Activated CD8-positive, alpha-beta T cell treated with anti-CD3 and anti-CD28 coated beads for 36 hours (primary cell): ENCODE data around the gene ZNF362. TPM values are rescaled to one million over a fixed set of nuclear protein-coding genes. Genes with fewer than 3 reads are reported as not detected.
A peak's percentile ranks its signal among the peaks of the same experiment; 100 is the strongest.

ENCODE experiments used
- ATAC-seq: fragments of 200-7000 bp; cut with Tn5 transposase; one replicate; pipeline ENCODE4 v1.10.0; 2021; ENCODE audit warnings: mild to moderate bottlenecking, moderate library complexity
- CTCF ChIA-PET: fragments of 350-600 bp; sonication (Branson Sonifier 250); formaldehyde crosslinking; loops from one replicate; lab custom pipeline; 2021; ENCODE audit warnings: antibody characterized with exemption; lab: Charles Lee
- POLR2A ChIA-PET: fragments of 350-600 bp; sonication (Branson Sonifier 250); formaldehyde crosslinking; loops from one replicate; lab custom pipeline; 2021; ENCODE audit warnings: antibody characterized with exemption; lab: Charles Lee
- DNase-seq: peaks from one replicate; pipeline ENCODE4 v3.0.0-alpha.2; 2020
- H3K27ac Mint-ChIP-seq: one replicate; pipeline ENCODE4 v1.8.0; 2021; ENCODE audit warnings: mild to moderate bottlenecking, mixed read lengths
- H3K27me3 Mint-ChIP-seq: one replicate; pipeline ENCODE4 v1.8.0; 2021; ENCODE audit warnings: mixed read lengths
- H3K36me3 Mint-ChIP-seq: one replicate; pipeline ENCODE4 v1.8.0; 2021; ENCODE audit warnings: low read depth, mixed read lengths
- H3K4me1 Mint-ChIP-seq: one replicate; pipeline ENCODE4 v1.8.0; 2021; ENCODE audit warnings: low read depth, mixed read lengths
- H3K4me3 Mint-ChIP-seq: one replicate; pipeline ENCODE4 v1.8.0; 2021; ENCODE audit warnings: mild to moderate bottlenecking, moderate library complexity, mixed read lengths
- H3K9me3 Mint-ChIP-seq: one replicate; pipeline ENCODE4 v1.8.0; 2021; ENCODE audit warnings: mixed read lengths
- intact Hi-C: fragments of 100-400 bp; cut with micrococcal nuclease; formaldehyde crosslinking; loops from one replicate; pipeline ENCODE4 v1.10.0; 2022
- total RNA-seq, 2 experiments: library from RNA; stranded (reverse); gene quantifications; one replicate each; pipeline ENCODE4 v1.2.3, GENCODE V29; 2021
- TF ChIP-seq, protein P1 (sequence below): fragments of 200-600 bp; IDR thresholded peaks from one replicate; pipeline ENCODE4 v1.8.0; 2022; ENCODE audit warnings: antibody characterized with exemption, mild to moderate bottlenecking

The ZNF362 gene
- total RNA-seq, 2 experiments from 2014 or later, result 5.4 to 7.8 TPM

DNA sequence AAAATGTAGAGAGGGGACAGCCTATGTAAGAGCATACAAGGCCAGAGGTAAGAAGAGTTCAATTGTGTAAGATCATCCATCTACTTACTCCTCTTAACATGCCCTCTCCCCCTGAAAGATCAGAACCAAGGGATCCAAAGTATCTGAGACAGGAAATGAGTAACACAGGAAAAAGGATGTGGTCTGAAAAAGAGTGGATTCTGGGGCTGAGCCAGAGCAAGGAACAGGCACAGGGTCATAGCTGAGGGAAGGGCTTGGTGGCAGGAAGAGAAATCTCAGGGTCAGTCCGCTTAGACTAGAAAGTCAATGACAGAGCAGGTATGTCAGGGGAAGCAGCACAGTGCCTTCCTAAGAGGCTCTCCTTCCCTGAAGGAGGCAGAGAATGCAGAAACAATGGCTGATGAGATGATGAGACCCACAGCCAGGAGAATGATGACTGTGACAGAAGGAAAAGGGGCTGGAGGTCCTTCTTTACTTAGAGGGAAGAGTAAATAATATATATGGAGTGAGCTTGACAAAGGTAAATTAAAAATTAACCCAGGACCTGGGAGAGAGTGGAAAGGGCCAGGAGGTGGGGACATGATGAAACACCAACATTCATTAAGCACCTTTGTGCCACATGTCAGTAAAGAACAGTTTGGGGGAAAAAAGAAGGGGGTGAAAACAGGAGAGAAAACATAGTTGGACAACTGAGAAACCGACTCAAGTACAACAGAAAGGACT, 90.8 kb downstream of the ZNF362 start:
- Mint-ChIP-seq H3K27me3 (no peaks in the 10 kb centered on the region), H3K36me3 (peaks cover 33% of the 10 kb centered on the region), H3K9me3 (no peaks in the 10 kb centered on the region), H3K27ac (peak overlapping the region; percentile 25), H3K4me3 (peak overlapping the region; percentile 82), H3K4me1 (peaks cover 61% of the 10 kb centered on the region)
- ATAC-seq (no peak), DNase-seq (no peak)
- TF ChIP-seq, protein P1, sequence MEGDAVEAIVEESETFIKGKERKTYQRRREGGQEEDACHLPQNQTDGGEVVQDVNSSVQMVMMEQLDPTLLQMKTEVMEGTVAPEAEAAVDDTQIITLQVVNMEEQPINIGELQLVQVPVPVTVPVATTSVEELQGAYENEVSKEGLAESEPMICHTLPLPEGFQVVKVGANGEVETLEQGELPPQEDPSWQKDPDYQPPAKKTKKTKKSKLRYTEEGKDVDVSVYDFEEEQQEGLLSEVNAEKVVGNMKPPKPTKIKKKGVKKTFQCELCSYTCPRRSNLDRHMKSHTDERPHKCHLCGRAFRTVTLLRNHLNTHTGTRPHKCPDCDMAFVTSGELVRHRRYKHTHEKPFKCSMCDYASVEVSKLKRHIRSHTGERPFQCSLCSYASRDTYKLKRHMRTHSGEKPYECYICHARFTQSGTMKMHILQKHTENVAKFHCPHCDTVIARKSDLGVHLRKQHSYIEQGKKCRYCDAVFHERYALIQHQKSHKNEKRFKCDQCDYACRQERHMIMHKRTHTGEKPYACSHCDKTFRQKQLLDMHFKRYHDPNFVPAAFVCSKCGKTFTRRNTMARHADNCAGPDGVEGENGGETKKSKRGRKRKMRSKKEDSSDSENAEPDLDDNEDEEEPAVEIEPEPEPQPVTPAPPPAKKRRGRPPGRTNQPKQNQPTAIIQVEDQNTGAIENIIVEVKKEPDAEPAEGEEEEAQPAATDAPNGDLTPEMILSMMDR, result no peak
- intact Hi-C loops, result no loop called here
- ChIA-PET CTCF (interaction anchor here (0.9 to 1.5 kb wide), 4 partner anchors 9 to 49 kb away, joined by 3 read pairs; no protein-coding TSS in a partner anchor), POLR2A (interaction anchor here (0.8 kb wide), 1 partner anchor 9 kb away, joined by 3 read pairs; no protein-coding TSS in a partner anchor)

DNA sequence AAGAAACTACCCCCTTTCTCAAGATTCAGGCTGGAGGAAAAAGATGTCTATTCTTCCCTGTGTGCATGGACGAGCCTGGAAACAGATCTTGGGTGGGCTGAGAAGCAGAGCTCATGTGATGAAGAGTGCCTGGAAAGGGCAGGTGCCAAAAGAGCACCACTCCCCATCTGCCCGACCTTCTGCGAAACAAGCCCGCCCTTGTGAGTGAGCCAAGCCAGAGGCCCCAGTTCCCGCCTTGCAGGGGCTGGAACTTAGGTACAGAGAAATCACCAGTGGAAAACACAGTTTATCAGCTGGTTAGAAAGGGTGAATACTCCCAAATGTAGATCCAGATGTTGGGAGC, 91.3 kb downstream of the ZNF362 start:
- Mint-ChIP-seq H3K9me3 (no peaks in the 10 kb centered on the region), H3K36me3 (peaks cover 30% of the 10 kb centered on the region), H3K4me1 (peaks cover 57% of the 10 kb centered on the region), H3K4me3 (peak overlapping the region; percentile 82), H3K27me3 (no peaks in the 10 kb centered on the region), H3K27ac (no peak overlapping the region)
- TF ChIP-seq, protein P1, result no peak
- POLR2A ChIA-PET, result interaction anchor here (0.8 kb wide), 1 partner anchor 9 kb away, joined by 3 read pairs; no protein-coding TSS in a partner anchor
- peak; percentile 8 for DNase-seq
- ATAC-seq, result no peak
- intact Hi-C loops, result no loop called here
- CTCF ChIA-PET, result interaction anchor here (0.9 to 1.5 kb wide), 4 partner anchors 9 to 50 kb away, joined by 3 read pairs; no protein-coding TSS in a partner anchor

DNA sequence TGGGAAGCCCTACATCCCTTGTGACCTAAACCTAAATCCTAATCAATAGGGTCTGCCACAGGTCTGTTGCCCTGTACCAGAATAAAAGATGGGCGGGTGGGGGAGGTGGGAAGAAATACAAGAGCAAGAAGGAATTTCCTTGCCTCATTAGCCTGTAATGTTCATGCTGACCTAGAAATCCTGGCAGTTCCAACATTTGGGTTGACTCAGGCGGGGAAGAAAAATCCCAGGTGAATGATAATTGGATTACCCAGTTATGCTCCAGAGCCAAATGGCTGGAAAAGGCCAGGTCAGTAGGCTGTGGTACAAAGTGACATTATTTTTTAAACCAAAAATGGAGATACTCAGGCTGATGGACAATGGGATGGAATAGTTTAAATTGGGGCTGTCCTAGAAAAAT, 91.9 kb downstream of the ZNF362 start:
- intact Hi-C loops, result no loop called here
- ATAC-seq, result no peak
- CTCF ChIA-PET, result interaction anchor here (0.6 to 1.5 kb wide), 3 partner anchors 10 to 50 kb away, joined by 3 read pairs; no protein-coding TSS in a partner anchor
- Mint-ChIP-seq H3K27ac (peak overlapping the region; percentile 94), H3K4me3 (peak overlapping the region; percentile 82), H3K9me3 (no peaks in the 10 kb centered on the region), H3K27me3 (no peaks in the 10 kb centered on the region), H3K36me3 (peaks cover 28% of the 10 kb centered on the region), H3K4me1 (peaks cover 55% of the 10 kb centered on the region)
- POLR2A ChIA-PET, result interaction anchor here (0.6 to 1.5 kb wide), 2 partner anchors 10 to 52 kb away, joined by 3 to 4 read pairs; no protein-coding TSS in a partner anchor
- DNase-seq, result no peak
- TF ChIP-seq, protein P1, result no peak

DNA sequence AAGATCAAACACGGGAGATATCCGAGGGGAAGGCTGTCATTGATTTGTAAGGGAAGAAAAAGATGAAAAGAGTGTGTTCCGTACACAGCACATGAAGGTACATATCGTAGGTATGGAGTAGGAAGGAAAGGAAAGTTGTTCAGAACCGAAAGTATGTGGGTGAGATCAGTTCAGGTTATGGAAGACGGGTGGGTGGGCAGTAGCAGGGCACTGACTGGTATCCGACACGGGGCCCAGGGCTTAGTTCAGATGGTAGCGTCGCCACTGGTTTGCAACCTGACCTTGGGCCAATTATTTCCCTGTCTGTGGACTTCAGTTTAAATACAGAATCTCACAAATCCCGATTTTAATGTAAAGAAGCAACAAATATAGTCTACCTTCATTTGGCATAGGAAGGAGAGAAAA, 92.4 kb downstream of the ZNF362 start:
- Mint-ChIP-seq H3K4me1 (peaks cover 53% of the 10 kb centered on the region), H3K9me3 (no peaks in the 10 kb centered on the region), H3K4me3 (peak overlapping the region; percentile 82), H3K27ac (peak overlapping the region; percentile 94), H3K27me3 (no peaks in the 10 kb centered on the region), H3K36me3 (peaks cover 28% of the 10 kb centered on the region)
- ChIA-PET POLR2A (interaction anchor here (0.6 to 1.5 kb wide), 3 partner anchors 11 to 221 kb away, joined by 3 to 4 read pairs (median 3); no protein-coding TSS in a partner anchor), CTCF (interaction anchor here (0.6 kb wide), 1 partner anchor 19 kb away, joined by 3 read pairs; no protein-coding TSS in a partner anchor)
- DNase-seq (peak; percentile 39), ATAC-seq (peak; percentile 22)
- TF ChIP-seq, protein P1, result no peak
- intact Hi-C loops, result no loop called here
